ENCODE measurements around the gene OR14I1.

The OR14I1 gene

GRCh38 chr1:248702714-248703113 lies at the start of gene OR14I1:
Gene OR14I1 (minus strand): TSS chr1:248702766.
- no peak for DNase-seq (ENCODE audit: low spot score)

GRCh38 chr1:248751635-248752034 lies 49.1 kb upstream of the OR14I1 start:
- no peak for DNase-seq (ENCODE audit: low spot score)

- no peak for DNase-seq (ENCODE audit: low spot score)
These were observed 48.6 kb upstream of the OR14I1 start for GRCh38 chr1:248751142-248751541.

GRCh38 chr1:248750496-248750895 lies 47.9 kb upstream of the OR14I1 start:
- DNase-seq (ENCODE audit: low spot score), result no peak

GRCh38 chr1:248748211-248748610 lies 45.6 kb upstream of the OR14I1 start:
- no peak for DNase-seq (ENCODE audit: low spot score)

- no peak for DNase-seq (ENCODE audit: low spot score)
These were observed 38.3 kb upstream of the OR14I1 start for GRCh38 chr1:248740876-248741275.

GRCh38 chr1:248739572-248740205 lies 37.1 kb upstream of the OR14I1 start:
- no peak for DNase-seq (ENCODE audit: low spot score)

GRCh38 chr1:248737457-248737856 lies 34.9 kb upstream of the OR14I1 start:
- no peak for DNase-seq (ENCODE audit: low spot score)

GRCh38 chr1:248736977-248737376 lies 34.4 kb upstream of the OR14I1 start:
- no peak for DNase-seq (ENCODE audit: low spot score)

GRCh38 chr1:248733566-248733965 lies 31.0 kb upstream of the OR14I1 start:
- no peak for DNase-seq (ENCODE audit: low spot score)

- no peak for DNase-seq (ENCODE audit: low spot score)
These were observed 28.2 kb upstream of the OR14I1 start for GRCh38 chr1:248730507-248731335.

GRCh38 chr1:248714248-248714647 lies 11.7 kb upstream of the OR14I1 start:
- no peak for DNase-seq (ENCODE audit: low spot score)

GRCh38 chr1:248710305-248710900 lies 7.8 kb upstream of the OR14I1 start:
- no peak for DNase-seq (ENCODE audit: low spot score)

- no peak for DNase-seq (ENCODE audit: low spot score)
These were observed 2.0 kb upstream of the OR14I1 start for GRCh38 chr1:248704606-248705005.

- DNase-seq (ENCODE audit: low spot score), result no peak
These were observed 1.1 kb upstream of the OR14I1 start for GRCh38 chr1:248703674-248704073.

- no peak for DNase-seq (ENCODE audit: low spot score)
These were observed 3.5 kb downstream of the OR14I1 start for GRCh38 chr1:248699099-248699498.

- no peak for DNase-seq (ENCODE audit: low spot score)
These were observed 4.7 kb downstream of the OR14I1 start for GRCh38 chr1:248697907-248698306.

GRCh38 chr1:248696774-248697173 lies 5.8 kb downstream of the OR14I1 start:
- DNase-seq (ENCODE audit: low spot score), result no peak

- DNase-seq (ENCODE audit: low spot score), result no peak
These were observed 6.3 kb downstream of the OR14I1 start for GRCh38 chr1:248696261-248696660.

GRCh38 chr1:248695451-248696132 lies 7.0 kb downstream of the OR14I1 start:
- DNase-seq (ENCODE audit: low spot score), result no peak

- DNase-seq (ENCODE audit: low spot score), result no peak
These were observed 10.9 kb downstream of the OR14I1 start for GRCh38 chr1:248691567-248692155.
